H1 (cell line): ENCODE results near the gene SFMBT2. TPM values are rescaled to one million over a fixed set of nuclear protein-coding genes. Genes with fewer than 3 reads are reported as not detected.

Experiments used
- CEBPB ChIP-seq: IDR thresholded peaks from 2 replicates; pipeline ENCODE4 v1.6.1; 2012; ENCODE audit warnings: low read depth, low read length
- HDAC2 ChIP-seq, 2 experiments: fragments of 300-600 bp in 1 of 2; sonication (generic) in 1 of 2; IDR thresholded peaks; 2 replicates each; pipeline ENCODE4 v1.6.1; 2011 to 2012; ENCODE audit warnings: low read depth in 2 of 2, low read length in 2 of 2, mild to moderate bottlenecking in 2 of 2, moderate library complexity in 2 of 2, borderline replicate concordance in 1 of 2, inconsistent platforms in 1 of 2
- PHF8 ChIP-seq: fragments of 200-600 bp; sonication (generic); conservative IDR thresholded peaks from 2 replicates; pipeline ENCODE4 v1.7.1; 2012; ENCODE audit warnings: low read depth, mild to moderate bottlenecking, inconsistent platforms, low read length, moderate library complexity
- RXRA ChIP-seq: IDR thresholded peaks from 2 replicates; pipeline ENCODE4 v1.6.1; 2011; ENCODE audit warnings: low read depth, mild to moderate bottlenecking, low read length, moderate library complexity; ENCODE audit not compliant: insufficient read depth
- YY1 ChIP-seq: IDR thresholded peaks from 2 replicates; pipeline ENCODE4 v1.6.1; 2011; ENCODE audit warnings: low read depth, mild to moderate bottlenecking, low read length
- ZNF274 ChIP-seq: IDR thresholded peaks from 2 replicates; pipeline ENCODE4 v1.7.0; 2012; ENCODE audit warnings: low read length, borderline replicate concordance; ENCODE audit errors: extremely low read depth
- polyA plus RNA-seq, 7 experiments: library from polyadenylated mRNA; depleted of rRNA in 3 of 7; stranded (reverse) in 5 of 7; unstranded in 2 of 7; fragments of >200 nt in 5 of 7; fragments of 200-250 nt in 2 of 7; gene quantifications; 1 replicate in 5 of 7; 2 replicates in 1 of 7; 4 replicates in 1 of 7; pipeline versions ENCODE4 v1.2.1 to v1.2.3, GENCODE V29; 2011 to 2013; ENCODE audit warnings: missing spikeins in 2 of 7, mixed read lengths in 2 of 7
- total RNA-seq: library from RNA; stranded (reverse); fragmentation: NEBNext Ultra II Directional; extraction: Animal tissue kit (Norgen Biotek cat#: 25700); gene quantifications from 2 replicates; pipeline ENCODE4 v1.2.1, GENCODE V29; 2021
- TF ChIP-seq, protein P1 (sequence below): IDR thresholded peaks from 2 replicates; pipeline ENCODE4 v1.6.1; 2012; ENCODE audit warnings: low read length, inconsistent platforms

SFMBT2 gene
- total and polyA plus RNA-seq, 2 of the 8 experiments (the other 6 are each of a cell fraction or from before 2014, with no cell fraction given), result 2.9 to 11.0 TPM

- TF ChIP-seq CEBPB (no peak), HDAC2 (IDR thresholded peaks at IDR 0.05; ENCODE audit: borderline replicate concordance in 1 of 2, low read depth in 2 of 2, low read length in 2 of 2) (no peak), RXRA (no peak), PHF8 (no peak), ZNF274 (no peak), YY1 (no peak)
- TF ChIP-seq, protein P1, sequence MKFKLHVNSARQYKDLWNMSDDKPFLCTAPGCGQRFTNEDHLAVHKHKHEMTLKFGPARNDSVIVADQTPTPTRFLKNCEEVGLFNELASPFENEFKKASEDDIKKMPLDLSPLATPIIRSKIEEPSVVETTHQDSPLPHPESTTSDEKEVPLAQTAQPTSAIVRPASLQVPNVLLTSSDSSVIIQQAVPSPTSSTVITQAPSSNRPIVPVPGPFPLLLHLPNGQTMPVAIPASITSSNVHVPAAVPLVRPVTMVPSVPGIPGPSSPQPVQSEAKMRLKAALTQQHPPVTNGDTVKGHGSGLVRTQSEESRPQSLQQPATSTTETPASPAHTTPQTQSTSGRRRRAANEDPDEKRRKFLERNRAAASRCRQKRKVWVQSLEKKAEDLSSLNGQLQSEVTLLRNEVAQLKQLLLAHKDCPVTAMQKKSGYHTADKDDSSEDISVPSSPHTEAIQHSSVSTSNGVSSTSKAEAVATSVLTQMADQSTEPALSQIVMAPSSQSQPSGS, result no peak
Measured at GRCh38 chr10:7291487-7292270, 119.2 kb downstream of the SFMBT2 start (continued).
